NCI-H748 (cell line): ENCODE measurements around the gene SPCS2.
A peak's percentile ranks its signal among the peaks of the same experiment; 100 is the strongest.
"Not testable (repeated sequence)": the region's sequence is repeated elsewhere in the genome, so short reads cannot be mapped to it uniquely, and the experiment has no call there.

ENCODE experiments used
- DNase-seq: peaks from one replicate; lab custom pipeline; 2025; ENCODE audit not compliant: unreplicated experiment; lab: John Stamatoyannopoulos, UW

The SPCS2 gene

DNA sequence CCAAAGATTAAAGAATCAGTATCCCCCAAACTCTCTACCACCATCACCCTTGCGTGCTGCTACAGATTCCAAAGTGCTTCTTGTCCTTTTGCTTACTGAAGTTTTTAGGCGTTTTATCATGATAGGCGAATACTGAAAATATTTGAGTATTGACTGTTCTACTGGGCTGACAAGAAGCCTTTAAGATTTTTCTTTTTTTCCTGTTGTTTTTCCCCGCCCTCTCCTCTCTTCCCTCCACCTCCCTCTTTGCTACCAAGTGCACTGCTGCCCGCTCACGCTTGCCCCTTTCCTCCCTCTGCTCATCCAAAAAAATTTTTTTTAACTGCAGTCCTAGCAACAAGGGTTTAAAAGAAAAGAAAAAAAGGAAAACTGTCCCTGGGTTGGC is 679 bp downstream of the SPCS2 start:
- DNase-seq, result no peak

DNA sequence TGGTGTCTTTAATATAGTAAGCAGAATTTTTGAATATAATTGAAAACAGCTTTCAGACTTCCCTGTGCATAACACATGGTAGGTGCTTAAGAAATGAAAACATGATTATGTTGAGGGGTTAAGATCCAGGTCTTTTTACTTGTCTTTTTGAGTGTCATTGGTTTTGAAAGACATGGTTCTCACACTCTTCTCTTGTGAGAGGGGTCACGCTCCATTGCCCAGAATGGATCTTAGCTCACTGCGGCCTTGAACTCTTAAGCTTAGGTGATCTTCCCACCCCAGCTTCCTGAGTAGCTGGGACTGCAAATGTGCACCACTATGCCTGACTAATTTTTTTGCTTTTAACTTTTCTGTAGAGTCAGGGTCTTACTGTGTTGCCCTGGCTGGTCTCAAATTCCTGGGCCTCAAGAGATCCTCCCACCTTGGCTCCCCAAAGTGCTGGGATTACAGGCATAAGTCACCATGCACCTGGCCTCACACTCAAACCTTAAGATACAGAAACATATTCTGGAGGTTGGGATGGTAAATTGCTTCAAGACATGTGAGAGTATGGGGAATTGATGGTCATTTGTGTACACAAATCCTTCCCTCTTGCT is 1.4 kb downstream of the SPCS2 start:
- DNase-seq, result no peak

DNA sequence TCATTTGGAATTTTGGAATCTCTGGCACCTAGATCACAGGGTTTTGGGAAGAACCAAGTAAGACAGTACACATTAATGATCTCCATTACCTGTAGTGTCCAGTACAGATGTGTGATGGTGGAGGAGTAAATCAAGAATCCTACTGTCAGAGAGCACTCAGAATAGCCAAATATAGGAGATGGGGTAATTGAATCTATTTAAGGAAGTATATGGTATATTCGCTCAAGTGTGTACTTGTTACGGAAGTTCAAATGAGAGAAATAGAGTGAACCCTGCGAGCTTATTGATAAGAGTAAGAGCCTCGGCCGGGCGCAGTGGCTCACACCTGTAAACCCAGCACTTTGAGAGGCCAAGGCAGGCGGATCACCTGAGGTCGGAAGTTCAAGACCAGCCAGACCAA is 2.2 kb downstream of the SPCS2 start:
- no peak for DNase-seq

DNA sequence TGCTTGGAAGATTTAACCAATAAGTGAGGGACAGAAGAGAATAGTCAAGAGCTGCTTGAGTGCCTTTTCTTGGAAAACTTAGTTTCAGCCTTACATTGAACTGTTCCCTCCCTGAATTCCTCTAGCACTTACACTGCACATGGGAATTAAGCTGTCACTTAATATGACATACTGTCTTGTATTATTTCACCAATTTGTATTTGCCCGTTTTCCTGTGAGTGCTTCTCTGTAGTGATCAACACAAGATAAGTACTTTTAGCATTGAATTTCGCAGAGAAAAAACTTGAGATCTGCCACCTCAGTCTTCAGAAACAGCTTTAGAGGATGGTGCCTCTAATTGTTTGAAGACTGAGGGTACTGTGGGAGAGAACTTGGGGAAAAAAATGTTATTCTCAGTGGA is 3.7 kb downstream of the SPCS2 start:
- DNase-seq, result no peak

DNA sequence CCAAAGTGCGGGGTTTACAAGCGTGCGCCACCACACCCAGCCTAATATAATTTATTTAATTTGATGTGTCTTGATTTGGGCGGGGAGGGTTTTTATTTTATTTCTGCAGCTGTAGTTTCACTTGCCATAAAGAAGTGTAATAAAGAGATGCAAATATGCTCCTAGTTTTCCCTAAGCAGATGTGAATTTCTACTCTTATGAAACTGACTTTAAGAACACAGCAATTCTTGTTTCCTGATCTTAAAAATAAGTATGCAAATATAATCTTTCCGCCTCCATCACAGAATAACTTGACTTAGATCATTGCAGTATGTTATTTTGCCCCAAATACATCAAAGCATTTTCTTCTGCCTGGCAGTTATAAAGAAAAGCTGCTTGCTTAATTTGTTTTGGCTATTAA is 4.4 kb downstream of the SPCS2 start:
- DNase-seq, result no peak

DNA sequence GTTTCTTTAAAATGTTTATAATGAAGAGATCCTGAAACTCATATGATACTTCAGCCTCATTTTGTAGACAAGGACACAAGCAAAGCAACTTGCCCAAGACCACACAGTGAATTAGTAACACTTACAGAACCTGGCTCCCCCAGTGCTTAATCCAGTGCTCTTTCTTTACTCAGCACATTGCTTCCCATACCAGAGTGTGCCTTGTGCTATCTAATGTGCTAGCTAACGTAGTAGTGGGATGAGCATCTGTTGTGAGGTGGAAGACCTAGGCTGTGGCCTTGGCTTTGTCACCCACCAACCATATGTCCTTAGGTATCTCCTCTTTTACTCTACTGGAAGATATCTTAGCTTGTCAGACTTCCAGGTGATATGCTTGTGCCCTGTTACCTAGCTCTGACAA is 5.1 kb downstream of the SPCS2 start:
- no peak for DNase-seq

DNA sequence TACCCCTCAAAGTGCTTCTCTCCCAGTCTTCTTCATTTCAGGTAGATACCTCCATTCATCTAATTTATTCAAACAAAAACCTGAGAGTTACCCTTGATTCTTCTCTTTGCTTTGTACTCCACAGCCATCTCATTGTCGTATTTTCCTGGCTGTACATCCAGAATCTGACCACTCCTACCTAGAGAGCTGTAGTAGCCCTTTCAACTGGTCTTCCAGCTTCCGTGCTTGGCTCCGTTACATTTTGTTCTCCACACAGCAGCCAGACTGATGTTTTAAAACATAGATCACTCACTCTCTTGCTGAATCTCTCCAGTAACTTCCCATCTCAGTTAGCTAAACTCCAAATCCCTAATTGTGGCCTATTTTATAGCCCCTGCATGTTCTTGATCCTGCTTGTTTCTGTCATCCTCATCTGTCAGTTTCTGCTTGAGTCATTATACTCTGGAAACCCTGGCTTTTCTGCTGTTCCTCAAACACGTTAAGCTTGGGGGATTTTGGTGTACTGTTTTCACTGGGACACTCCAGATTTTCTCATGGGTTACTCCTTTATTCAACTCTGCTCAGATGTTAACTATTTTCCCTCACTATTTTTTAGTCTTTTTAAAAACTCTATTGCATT is 7.4 kb downstream of the SPCS2 start:
- DNase-seq, result no peak

DNA sequence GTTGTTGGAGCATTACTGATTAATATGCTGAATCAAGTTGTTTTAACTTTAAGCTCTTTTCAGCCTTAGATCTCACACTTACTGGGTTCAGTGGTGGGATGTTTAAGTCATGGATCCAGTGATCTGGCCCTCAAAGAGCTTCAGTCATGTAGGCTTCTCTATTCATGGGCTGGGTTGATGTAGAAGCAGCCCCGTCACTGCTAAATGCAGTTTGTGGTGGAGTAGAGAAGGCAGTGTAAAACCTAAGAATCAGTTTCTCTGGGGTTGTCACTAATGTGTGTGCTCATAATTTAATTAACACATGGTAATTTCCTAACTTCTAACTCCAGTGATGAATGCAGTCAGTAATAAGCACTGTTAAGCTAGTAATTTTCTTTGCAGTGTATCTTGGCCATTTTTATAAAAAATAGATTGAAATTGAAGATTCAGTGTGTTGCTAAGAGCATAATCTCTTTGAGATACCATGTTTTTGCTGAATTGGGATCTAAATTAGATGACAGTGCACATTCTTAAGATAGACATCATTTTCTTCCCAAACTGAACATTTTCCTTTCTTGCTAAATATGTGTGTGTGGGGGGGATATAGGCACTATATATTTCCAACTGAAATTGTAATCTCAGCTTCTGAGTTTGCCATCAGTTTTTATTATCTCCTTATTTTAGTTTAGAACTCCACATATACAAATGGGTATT is 9.0 kb downstream of the SPCS2 start:
- no peak for DNase-seq

DNA sequence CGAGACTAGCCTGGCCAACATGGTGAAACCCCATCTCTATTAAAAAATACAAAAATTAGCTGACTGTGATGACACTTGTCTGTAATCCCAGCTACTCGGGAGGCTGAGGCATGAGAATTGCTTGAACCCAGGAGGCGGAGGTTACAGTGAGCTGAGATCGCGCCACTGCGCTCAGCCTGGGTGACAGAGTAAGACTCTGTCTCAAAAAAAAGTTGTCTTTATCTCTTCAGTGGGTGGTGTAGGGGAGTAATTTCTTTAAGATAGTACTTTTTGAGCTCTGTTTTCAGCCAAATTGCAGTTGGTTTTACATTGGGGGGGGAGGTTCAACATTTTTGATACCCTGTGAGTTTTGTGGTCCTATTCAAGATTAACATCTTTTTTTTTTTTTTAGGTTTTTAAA is 11.1 kb downstream of the SPCS2 start:
- DNase-seq, result not testable (repeated sequence)

DNA sequence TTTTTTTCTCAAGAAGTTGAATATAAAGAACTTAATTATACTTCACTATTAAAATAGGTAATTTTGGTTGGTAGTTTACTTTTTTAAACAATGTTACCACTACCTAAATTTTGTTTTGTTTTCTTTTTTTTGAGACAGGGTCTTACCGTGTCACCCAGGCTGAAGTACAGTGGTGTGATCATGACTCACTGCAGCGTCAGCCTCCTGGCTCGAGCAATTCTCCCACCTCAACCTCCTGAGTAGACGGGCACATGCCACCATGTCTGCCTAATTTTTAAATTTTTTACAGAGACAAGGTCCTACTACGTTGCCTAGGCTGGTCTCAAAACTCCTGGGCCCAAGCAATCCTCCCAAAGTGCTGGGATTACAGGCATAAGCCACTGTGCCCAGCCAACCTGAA is 17.6 kb downstream of the SPCS2 start:
- no peak for DNase-seq

DNA sequence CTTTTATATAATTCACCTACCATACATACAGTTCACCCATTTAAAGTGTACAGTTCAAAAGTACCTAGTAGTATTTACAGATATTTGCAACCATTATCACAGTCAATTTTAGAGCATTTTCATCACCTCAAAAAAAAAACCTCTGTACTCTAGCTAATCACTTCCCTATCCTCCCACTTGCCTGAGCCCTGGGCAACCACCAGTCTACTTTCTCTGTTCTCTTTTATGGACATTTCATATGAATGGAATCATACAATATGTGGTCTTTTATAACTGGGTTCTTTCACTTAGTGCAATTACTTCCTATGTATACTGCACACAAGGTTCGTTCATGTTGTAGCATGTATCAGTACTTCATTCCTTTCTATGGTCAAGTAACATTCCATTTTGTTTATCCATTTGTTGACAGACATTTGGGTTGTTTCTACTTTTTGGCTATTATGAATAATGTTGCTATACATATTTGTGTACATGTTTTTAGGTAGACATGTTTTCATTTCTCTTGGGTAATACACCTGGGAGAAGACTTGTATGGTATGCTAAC is 21.9 kb downstream of the SPCS2 start:
- DNase-seq, result no peak

DNA sequence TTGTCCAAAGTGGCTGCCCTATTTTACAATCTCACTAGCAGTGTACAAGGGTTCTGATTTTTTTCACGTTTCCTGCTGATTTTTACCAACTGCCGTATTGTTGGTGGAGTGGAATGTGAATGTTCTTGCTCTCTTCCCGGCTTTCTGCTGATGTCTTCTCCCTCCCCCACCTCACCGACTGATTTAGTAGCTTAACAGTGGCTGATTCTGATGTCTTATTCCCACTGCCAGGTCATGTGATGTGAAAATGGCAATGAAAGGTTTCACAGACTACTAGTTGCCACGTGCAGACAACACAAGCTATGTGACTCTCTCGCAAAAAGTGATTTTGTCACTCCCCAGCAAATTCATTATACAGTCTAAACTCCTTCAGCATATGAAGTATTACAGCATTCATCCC is 22.4 kb downstream of the SPCS2 start:
- no peak for DNase-seq

DNA sequence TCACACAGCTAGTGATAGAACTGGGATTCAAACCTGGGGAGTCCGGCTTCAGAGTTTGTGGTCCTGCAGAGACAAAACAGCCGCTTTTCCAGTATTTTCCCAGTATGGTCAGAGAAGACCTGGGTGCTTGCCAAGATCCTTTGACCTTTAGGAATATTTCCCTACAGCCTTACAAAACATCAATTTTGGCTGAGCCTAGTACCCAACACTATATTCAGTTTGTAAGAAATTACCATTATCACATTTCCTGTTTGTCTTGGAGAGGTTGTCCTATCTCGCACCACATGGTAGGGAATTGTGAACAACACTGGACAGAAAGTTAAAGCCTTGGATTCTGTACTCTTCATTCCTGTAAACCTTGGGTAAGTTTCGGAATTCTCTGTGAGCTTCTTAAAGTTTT is 29.0 kb downstream of the SPCS2 start:
- no peak for DNase-seq

DNA sequence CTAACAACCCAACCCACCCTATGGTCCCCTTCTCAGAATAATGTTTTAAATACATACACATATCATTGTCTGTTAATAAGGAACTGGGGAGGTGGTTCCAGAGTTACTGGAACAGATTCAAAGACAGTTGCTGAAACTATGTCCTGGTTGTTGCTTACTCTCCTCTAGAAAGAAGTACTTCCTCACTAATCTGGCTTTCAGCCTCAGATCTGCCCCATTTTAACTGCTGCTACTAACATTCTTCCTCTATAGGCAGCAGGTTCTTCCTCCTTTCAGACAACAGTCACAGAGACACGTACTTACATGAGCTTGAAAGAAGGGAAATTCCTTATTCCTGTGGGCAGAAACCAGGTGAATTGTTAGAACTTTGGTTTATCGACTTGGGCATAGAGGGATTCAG is 31.6 kb downstream of the SPCS2 start:
- no peak for DNase-seq

DNA sequence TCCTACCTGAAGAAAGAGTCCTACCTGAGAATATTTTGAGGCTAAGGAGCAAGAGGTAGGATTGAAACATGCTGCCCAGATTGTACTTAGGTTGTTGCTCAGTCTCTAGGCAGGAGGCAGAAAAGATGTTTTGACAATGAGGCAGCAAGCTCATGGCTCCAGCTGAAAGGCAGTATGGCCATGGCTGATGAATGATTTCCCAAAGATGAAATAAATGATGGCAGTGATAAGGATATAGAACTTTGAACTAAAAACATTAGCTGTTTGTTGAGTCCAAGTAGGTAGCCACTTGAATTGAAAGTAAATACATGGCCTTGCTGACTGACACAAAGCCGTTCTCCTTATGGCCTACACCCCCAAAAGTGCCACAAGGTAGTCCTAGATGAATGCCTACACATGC is 32.8 kb downstream of the SPCS2 start:
- DNase-seq, result no peak

DNA sequence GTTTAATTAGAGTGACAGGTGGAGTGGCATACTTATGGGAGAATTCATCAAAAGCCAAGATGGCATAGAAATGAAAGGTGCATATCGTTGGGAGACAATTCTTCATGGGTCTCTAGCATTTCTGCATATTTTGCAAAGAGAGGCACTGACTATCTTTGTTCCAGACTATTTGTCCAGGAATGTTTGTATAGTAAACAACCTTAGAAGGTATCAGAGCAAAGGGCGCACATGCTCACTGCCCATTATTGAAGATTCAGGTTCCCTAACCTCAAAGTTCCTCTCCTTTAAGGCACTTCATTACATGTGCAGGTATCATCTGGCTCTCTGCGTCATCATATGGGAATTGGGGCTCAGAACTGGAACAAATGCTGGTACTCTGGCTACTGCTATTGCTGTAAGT is 35.0 kb downstream of the SPCS2 start:
- DNase-seq, result no peak

DNA sequence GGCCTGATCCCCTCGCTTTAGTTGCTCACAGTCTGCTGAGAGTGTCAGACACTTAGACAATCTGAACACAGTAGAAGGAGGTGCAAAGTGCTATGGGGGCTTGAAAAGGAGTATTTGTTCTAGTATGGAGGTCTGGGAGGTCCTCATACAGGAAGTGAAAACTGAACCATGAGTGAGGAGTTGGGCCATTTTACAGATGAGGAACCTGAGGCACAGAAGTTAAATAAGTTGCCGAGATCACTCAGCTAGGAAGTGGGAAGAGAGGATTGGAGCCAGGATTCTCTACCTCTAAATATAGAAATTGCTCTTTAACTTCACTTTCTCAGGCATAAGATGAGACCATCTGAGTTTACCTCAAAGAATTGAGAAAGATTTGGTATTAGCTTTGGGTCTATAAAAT is 35.7 kb downstream of the SPCS2 start:
- no peak for DNase-seq

DNA sequence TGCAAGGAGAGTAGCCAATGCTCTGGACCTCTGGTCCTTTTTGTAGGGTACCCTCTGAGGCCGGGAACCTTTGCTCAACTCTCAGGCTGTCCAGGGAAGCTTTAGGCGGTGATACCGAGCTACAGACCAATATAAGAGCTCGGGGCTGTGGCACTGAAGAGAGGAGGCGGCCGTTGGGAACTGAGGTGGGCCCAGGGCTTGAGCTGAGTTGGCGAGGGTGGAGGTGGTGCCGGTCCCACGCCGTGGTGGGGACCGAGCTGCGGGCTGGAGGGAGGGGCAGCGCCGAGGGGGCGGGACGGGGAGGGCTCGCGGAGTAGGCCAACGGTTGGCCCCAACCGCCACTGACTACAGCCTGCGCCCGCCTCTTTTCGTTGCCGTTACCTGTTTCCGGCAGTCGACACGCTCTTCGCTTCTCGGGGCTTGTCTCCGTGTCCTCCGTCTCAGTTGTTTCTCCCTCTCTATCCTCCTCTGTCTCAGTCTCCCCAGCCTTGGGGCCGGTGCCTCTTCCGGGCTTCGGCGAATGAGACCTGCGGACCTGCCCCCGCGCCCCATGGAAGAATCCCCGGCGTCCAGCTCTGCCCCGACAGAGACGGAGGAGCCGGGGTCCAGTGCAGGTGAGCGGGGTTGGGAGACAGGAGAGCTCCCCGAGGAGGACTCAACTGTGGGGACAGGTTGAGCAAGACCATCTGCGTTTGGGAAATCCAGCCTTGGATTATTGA is 39.6 kb downstream of the SPCS2 start, which contains the start of gene NEU3:
Gene NEU3, plus strand, starts transcription at position 393 of the 719 bp plus-strand sequence. Its CDS starts 128 bp downstream, at position 521.
- DNase-seq, result peak; percentile 90

DNA sequence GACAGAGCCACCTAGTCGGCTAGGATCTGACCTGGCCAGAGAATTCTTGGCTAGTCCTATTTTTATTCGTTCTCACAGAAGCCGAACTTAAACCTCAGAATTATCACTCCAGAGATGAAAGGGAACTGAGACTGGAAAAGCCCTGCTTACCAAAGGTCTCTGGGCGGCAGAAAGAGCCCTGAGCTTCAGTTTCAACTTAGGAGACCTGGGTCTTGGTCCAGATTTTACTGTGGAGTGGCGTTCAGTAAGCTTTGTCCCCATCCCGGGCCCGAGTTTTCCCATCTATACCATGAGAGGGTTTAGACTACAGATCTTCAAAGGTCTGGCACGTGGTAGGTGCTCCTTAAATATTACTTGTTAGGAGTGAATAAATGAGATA is 40.2 kb downstream of the SPCS2 start:
- peak; percentile 42 for DNase-seq

DNA sequence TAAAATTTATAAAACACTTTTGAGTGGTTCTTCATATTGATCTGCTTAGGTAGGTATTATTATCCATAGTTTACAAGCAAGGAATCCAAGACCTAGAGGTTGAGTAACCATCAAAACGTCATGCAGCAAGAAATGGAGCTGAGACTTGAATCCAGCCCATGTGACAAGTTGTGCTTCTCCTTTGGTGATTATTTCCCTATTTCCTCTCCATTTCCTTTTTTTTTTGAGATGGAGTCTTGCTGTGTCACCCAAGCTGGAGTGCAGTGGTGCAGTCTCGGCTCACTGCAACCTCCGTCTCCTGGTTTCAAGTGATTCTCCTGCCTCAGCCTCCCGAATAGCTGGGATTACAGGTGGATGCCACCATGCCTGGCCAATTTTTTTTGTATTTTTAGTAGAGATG is 41.1 kb downstream of the SPCS2 start:
- DNase-seq, result not testable (repeated sequence)

DNA sequence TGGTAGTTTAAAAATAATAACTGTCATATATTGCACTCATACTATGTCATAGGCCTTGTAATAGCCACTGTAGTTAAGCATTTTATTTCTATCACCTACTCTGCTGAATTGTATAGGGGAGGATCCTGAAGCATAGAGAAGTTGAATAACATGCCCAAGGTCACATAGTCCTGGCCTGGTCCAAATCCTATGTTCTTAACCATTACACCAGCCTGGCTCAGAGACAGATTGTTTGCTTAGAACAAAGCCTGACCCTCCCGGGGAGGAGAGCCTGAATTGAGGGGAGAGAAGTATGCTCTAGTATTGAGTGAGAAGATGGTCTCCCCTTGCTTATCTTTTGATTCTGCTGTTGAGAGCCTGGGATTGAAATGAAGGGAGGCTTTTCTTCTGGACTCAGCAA is 41.9 kb downstream of the SPCS2 start:
- no peak for DNase-seq

DNA sequence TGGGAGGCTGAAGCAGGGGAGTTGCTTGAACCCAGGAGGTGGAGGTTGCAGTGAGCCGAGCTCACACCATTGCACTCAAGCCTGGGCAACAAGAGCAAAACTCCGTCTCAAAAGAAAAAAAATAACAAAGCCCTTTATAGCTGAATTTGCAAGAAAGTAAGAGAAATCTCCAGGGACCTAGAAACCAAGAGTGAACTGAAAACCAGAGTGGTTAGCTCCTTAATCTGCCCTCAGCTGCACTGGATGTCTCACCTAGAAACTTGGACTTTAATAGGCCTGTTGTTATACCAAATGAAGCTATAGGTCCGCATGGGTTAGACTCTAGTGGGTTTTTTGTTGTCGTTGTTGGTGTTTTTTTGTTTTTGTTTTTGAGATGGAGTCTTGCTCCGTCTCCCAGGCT is 43.8 kb downstream of the SPCS2 start:
- DNase-seq, result no peak
